Measurements from ENCODE around the gene MGAT3.

- TF ChIP-seq CTCF (IDR thresholded peaks at IDR 0.05) (no peak), POLR2A (IDR thresholded peaks at IDR 0.05) (no peak)
Observed at GRCh38 chr22:39497429-39497828, 40.6 kb downstream of the MGAT3 start.

All from thyroid gland (tissue), 4 donors.